ENCODE data around the gene SLC35E3.

- TF ChIP-seq CTCF (IDR thresholded peaks at IDR 0.05; ENCODE audit: low read length) (no peak), EZH2phosphoT487 (IDR thresholded peaks at IDR 0.05; ENCODE audit: low read length) (no peak), EZH2 (optimal IDR thresholded peaks at IDR 0.05; ENCODE audit: low read depth, low read length) (no peak)
Measured at GRCh38 chr12:68776976-68777610, 31.1 kb downstream of the SLC35E3 start.

Measured in MM.1S (cell line).